Measurements from ENCODE around the gene SYTL5. TPM values are rescaled to one million over a fixed set of nuclear protein-coding genes. Genes with fewer than 3 reads are reported as not detected.

Gene SYTL5
- total and polyA plus RNA-seq, 4 donors: 0.09 to 2.8 (median 1.0) TPM

GRCh38 chrX:38018766-38019425 is 12.5 kb downstream of the SYTL5 start:
- peak overlapping the region in 1 of 3 donors; percentile 11 for H3K4me3 ChIP-seq (ENCODE audit: low read depth in 1 of 3, low read length in 3 of 3)
- 27% methylated on average over 8 of the region's 8 CpGs for WGBS
- H3K27me3 ChIP-seq (ENCODE audit: control insufficient read depth in 4 of 4, insufficient read depth in 4 of 4, low read length in 3 of 4): peaks cover 0 to 3% (median 0%) of the 10 kb centered on the region in 4 donors
- H3K4me1 ChIP-seq (ENCODE audit: control insufficient read depth in 4 of 4, insufficient read depth in 4 of 4, low read length in 3 of 4): no peaks in the 10 kb centered on the region
- no peak for DNase-seq (ENCODE audit: low spot score)
- no peaks in the 10 kb centered on the region for H3K36me3 ChIP-seq (ENCODE audit: control insufficient read depth in 4 of 4, insufficient read depth in 3 of 4, low read depth in 1 of 4, low read length in 3 of 4)
- TF ChIP-seq FOXA1 (IDR thresholded peaks at IDR 0.05): no peak
- TF ChIP-seq, protein P1, sequence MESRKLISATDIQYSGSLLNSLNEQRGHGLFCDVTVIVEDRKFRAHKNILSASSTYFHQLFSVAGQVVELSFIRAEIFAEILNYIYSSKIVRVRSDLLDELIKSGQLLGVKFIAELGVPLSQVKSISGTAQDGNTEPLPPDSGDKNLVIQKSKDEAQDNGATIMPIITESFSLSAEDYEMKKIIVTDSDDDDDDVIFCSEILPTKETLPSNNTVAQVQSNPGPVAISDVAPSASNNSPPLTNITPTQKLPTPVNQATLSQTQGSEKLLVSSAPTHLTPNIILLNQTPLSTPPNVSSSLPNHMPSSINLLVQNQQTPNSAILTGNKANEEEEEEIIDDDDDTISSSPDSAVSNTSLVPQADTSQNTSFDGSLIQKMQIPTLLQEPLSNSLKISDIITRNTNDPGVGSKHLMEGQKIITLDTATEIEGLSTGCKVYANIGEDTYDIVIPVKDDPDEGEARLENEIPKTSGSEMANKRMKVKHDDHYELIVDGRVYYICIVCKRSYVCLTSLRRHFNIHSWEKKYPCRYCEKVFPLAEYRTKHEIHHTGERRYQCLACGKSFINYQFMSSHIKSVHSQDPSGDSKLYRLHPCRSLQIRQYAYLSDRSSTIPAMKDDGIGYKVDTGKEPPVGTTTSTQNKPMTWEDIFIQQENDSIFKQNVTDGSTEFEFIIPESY (IDR thresholded peaks at IDR 0.05): no peak
- no peak for TF ChIP-seq SP1 (IDR thresholded peaks at IDR 0.05)
- no peak for TF ChIP-seq ATF3 (IDR thresholded peaks at IDR 0.05)
- no peak for TF ChIP-seq GABPA (IDR thresholded peaks at IDR 0.05 in 1 of 2, conservative IDR thresholded peaks at IDR 0.05 in 1 of 2)
- TF ChIP-seq HNF4G (IDR thresholded peaks at IDR 0.05): no peak
- TF ChIP-seq REST (IDR thresholded peaks at IDR 0.05): no peak
- no peak for TF ChIP-seq CTCF (IDR thresholded peaks at IDR 0.05; ENCODE audit: low read depth, low read length, missing input control)
- no peak for TF ChIP-seq TAF1 (conservative IDR thresholded peaks at IDR 0.05)
- TF ChIP-seq NR2F2 (IDR thresholded peaks at IDR 0.05): no peak
- TF ChIP-seq RAD21 (IDR thresholded peaks at IDR 0.05): no peak
- no peak for TF ChIP-seq MAX (IDR thresholded peaks at IDR 0.05)
- no peak for TF ChIP-seq HNF4A (conservative IDR thresholded peaks at IDR 0.05)
- H3K27ac ChIP-seq (ENCODE audit: low read depth in 1 of 2, low read length in 2 of 2): no peak overlapping the region
- no peaks in the 10 kb centered on the region for H3K9me3 ChIP-seq (ENCODE audit: control insufficient read depth in 4 of 4, low read length in 3 of 4)
- H3K9ac ChIP-seq (ENCODE audit: low read depth in 1 of 2, low read length in 2 of 2): no peak overlapping the region

DNA sequence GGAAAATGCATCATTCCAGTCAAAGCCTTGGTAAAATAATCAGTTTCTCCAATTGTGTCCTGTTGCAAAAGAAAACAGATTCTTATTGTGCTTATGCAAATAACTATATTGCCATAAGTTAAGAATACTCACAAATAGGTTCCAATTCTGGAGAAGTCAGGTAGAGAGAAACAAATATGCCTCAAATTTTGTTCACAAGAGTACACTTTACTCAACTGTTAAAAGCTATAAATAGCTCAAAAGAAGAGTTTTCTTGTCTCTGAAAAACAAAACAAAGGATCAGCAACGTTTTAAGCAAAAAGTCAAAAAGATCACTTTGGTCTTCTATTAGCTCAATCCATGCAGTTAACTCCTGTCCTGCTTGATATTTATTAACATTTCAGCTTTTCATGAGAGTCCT is 21.9 kb downstream of the SYTL5 start:
- Histone ChIP-seq H3K4me1 (ENCODE audit: control insufficient read depth in 4 of 4, insufficient read depth in 4 of 4, low read length in 3 of 4) (no peaks in the 10 kb centered on the region), H3K27ac (ENCODE audit: low read depth in 1 of 2, low read length in 2 of 2) (no peak overlapping the region), H3K9ac (ENCODE audit: low read depth in 1 of 2, low read length in 2 of 2) (no peak overlapping the region), H3K27me3 (ENCODE audit: control insufficient read depth in 4 of 4, insufficient read depth in 4 of 4, low read length in 3 of 4) (no peaks in the 10 kb centered on the region), H3K4me3 (ENCODE audit: low read depth in 1 of 3, low read length in 3 of 3) (no peak overlapping the region), H3K36me3 (ENCODE audit: control insufficient read depth in 4 of 4, insufficient read depth in 3 of 4, low read depth in 1 of 4, low read length in 3 of 4) (no peaks in the 10 kb centered on the region), H3K9me3 (ENCODE audit: control insufficient read depth in 4 of 4, low read length in 3 of 4) (no peaks in the 10 kb centered on the region)
- DNase-seq (ENCODE audit: low spot score): no peak
- WGBS: 65% methylated on average over 1 of the region's 1 CpG
- TF ChIP-seq MAX (IDR thresholded peaks at IDR 0.05) (no peak), SP1 (IDR thresholded peaks at IDR 0.05) (no peak), RAD21 (IDR thresholded peaks at IDR 0.05) (no peak)

Data from liver (tissue), 9 donors.